ENCODE data around the gene CCDC102A.
A peak's percentile ranks its signal among the peaks of the same experiment; 100 is the strongest.

The CCDC102A gene

GRCh38 chr16:57477531-57478202, 58.7 kb downstream of the CCDC102A start:
- DNase-seq (ENCODE audit: low spot score), result no peak

GRCh38 chr16:57476546-57477410, 59.6 kb downstream of the CCDC102A start:
- no peak for DNase-seq (ENCODE audit: low spot score)

DNA sequence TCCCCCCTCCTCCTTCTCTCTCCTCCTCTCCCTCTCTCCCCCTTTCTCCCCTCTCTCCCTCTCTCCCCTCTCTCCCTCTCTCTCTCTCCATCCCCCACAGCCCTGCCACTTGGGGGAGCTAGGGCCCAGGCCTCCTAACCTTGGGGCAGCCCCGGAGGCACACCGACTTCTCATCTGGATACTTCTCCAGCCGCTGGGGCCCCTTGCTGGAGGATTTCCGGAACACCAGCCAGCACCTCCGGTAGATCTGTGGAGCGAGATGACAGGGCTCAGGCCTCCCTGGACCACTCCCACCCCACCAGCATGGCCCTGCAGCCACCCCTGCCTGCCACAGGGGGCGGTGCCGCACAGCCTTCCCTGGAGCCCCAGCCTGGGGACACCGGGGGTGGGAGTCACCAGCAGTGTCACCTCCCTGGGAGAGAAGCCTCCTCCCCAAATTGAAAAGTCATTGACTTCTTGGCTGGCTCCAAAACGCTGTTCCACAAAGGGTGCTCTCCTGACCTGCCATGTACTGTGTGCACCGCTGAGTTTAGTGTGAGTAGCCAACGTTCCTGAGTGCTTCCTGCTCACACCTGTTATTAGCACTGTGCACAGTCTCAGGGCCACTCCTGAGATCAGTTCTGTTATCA, 60.5 kb downstream of the CCDC102A start:
- DNase-seq (ENCODE audit: low spot score), result peak; percentile 71

DNA sequence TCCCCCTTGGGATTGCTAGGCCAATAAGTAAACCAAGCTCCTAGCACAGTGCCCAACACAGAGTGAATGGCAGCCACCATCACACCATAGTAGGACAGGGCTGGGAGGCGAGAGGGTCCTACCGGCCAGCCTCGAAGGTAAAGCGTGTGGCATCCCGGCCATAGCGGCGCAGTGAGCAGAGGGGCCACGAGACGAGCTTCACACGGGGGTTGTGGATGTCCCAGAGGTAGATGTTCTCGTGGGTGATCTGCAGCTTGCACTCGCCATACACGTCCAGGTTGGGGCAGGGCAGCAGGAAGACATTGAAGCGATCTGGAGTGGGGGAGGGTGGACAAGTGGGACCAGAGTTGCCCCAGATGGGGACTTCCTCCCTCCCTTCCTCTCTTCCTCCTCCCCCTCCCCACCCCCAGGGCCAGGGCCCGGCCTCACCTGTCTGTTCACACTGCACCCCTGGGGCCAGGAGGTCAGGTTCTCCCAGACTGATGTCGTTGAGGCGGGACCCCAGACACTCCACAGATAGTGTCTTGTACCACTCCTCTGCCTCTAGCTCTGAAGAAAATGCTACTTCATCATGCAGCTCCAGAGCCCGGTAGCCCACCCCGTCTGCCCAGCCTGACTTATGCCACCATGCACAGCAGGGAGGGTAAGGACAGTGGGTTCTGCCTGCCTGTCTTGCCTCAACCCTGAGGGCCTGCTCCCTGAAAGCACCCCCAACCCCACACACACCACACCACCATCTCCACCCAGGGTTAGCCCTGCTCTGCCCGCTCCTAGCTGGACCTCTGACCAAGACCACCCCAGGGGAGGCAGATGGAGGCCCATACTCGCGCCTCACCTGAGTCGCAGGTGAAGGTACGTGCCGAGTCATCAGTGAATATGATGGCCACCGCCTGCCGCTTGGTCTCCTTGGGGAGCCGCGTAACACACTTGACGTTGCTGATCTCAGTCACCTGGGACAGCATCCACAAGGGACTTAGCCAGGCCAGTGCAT, 61.4 kb downstream of the CCDC102A start:
- DNase-seq (ENCODE audit: low spot score), result no peak

GRCh38 chr16:57473906-57474305, 62.5 kb downstream of the CCDC102A start:
- DNase-seq (ENCODE audit: low spot score), result no peak

DNA sequence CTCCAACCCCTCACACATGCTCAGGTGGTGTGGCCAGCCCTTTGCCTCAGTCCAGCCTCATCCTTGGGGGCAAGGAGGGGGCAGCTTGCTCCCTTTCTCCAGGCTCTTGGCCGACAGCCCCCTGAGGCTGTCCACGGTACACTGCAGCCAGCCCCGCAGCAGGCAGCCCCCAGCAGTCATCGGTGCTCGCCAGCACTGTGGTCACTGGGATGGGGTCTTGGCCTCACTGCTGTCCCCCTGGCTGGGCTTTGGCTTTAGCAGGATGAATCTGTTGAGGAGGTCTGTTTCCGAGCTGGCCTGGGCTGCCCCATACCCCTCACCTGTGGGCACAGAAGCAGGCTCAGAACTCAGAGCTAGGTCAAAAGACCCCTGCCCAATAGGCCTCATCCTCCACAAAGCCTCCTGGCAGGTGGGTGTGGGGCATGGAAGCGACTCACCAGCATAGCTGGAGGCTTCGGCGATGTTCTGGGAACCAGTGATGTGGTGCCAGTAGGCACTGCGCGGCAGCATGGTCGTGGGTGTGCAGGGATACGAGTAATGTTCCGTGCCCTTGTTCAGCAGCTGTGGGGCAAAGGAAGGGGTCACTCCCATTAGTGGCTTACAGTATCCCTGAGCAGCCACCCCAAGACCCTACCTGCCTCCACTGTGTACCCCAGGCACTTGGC, 63.1 kb downstream of the CCDC102A start:
- DNase-seq (ENCODE audit: low spot score), result no peak

- DNase-seq (ENCODE audit: low spot score), result no peak
These were observed 63.7 kb downstream of the CCDC102A start for GRCh38 chr16:57472665-57473060.

GRCh38 chr16:57471852-57472664, 64.3 kb downstream of the CCDC102A start:
- DNase-seq (ENCODE audit: low spot score), result no peak

GRCh38 chr16:57471209-57471608, 65.2 kb downstream of the CCDC102A start:
- DNase-seq (ENCODE audit: low spot score), result no peak

GRCh38 chr16:57470711-57471110, 65.7 kb downstream of the CCDC102A start:
- DNase-seq (ENCODE audit: low spot score), result no peak

GRCh38 chr16:57469917-57470470, 66.4 kb downstream of the CCDC102A start:
- no peak for DNase-seq (ENCODE audit: low spot score)

- DNase-seq (ENCODE audit: low spot score), result no peak
These were observed 67.3 kb downstream of the CCDC102A start for GRCh38 chr16:57469046-57469445.

DNA sequence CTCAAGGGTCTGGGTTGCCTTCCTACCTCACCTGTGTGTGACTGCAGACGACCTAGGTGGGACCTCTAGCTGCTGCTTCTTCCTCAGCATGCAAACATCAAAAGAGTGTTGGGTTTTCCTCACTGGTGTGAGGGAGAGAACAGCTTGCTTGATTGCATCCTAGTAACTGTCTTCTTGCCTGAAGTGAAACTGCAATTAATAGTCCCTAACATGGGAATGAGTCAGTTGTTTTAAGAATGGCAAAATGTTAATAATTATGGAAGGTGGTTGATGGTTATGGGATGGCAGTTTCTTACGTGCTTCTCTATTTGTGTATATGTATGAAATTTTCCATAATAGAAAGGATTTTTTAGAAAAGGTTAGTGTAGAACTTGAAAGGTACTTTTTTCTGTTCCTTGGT, 68.0 kb downstream of the CCDC102A start:
- no peak for DNase-seq (ENCODE audit: low spot score)

- DNase-seq (ENCODE audit: low spot score), result no peak
These were observed 71.8 kb downstream of the CCDC102A start for GRCh38 chr16:57464523-57464922.

DNA sequence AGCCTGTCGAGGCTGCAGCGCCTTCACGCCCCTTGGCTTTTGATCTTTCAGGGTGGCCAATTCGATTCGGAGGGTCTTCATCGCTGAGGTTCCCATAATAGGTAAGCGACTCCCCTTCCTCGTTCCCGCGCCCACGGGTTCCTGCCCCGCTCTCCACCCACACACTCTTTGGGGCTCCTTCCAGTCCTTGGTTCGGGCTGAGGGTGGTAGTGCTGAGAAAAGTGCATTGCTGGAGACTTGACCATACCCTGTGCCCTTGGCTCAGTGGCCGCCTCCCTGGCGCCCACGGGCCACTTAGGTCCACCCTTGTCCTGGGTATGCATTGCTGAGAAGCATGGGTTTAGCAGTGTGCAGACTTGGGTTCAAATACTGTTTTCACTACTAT, 73.4 kb downstream of the CCDC102A start:
- DNase-seq (ENCODE audit: low spot score), result no peak

- peak; percentile 87 for DNase-seq (ENCODE audit: low spot score)
These were observed 74.0 kb downstream of the CCDC102A start, which contains the start of gene POLR2C for GRCh38 chr16:57462209-57462977. Gene POLR2C (plus strand): TSS chr16:57462679. CDS start chr16:57462725, 46 bp downstream.

All from hepatic stellate cell (primary cell).